Uterus (tissue), 2 donors: ENCODE measurements around the gene SERPINE1.
A peak's percentile ranks its signal among the peaks of the same experiment; 100 is the strongest.

Source experiments
- CTCF ChIP-seq, 4 experiments: fragments of 200-600 bp in 2 of 4; fragments of 450-650 bp in 2 of 4; sonication (generic) in 2 of 4; IDR thresholded peaks; one replicate each; pipeline ENCODE4 v1.5.1; 2016 to 2019; ENCODE audit warnings: antibody characterized with exemption in 4 of 4, mild to moderate bottlenecking in 2 of 4, moderate library complexity in 1 of 4
- POLR2A ChIP-seq, 2 donors: fragments of 450-650 bp; IDR thresholded peaks; one replicate each; pipeline ENCODE4 v1.6.1; 2016; ENCODE audit warnings: antibody characterized with exemption in 2 of 2, mild to moderate bottlenecking in 1 of 2, moderate library complexity in 1 of 2

- TF ChIP-seq CTCF (IDR thresholded peaks at IDR 0.05) (no peak), POLR2A (IDR thresholded peaks at IDR 0.05) (peak; percentile 40 to 59)
Observed at GRCh38 chr7:101085162-101085964, 41.5 kb upstream of the SERPINE1 start, which contains the start of gene TRIM56.
